NK-92 treated with Interleukin-12 subunit alpha and Interleukin-12 subunit beta, amount 100 ng/mL, for 24 hours (cell line): ENCODE data around the gene UTS2.

Experiments
- DNase-seq: peaks from one replicate; lab custom pipeline; 2025; lab: John Stamatoyannopoulos, UW

The UTS2 gene

GRCh38 chr1:7811476-7811875, 41.4 kb downstream of the UTS2 start:
- no peak for DNase-seq

DNA sequence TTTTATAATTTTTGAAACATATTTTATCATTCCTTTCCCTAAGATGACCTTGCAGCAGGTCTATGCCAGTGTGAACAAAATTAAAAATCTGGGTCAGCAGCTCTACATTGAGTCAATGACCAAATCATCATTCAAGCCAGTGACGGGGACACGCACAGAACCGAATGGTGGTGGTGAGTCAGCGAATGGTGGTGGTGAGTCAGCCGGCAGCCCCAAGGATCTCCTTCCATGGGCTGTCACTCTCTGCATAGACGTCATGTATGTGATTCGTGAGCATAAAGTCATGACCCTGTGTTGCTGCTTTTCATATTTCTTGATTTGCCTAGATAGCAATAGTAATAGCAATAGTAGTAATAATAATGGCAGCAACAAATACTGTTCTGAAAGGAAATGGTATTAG, 42.5 kb downstream of the UTS2 start:
- DNase-seq, result no peak

DNA sequence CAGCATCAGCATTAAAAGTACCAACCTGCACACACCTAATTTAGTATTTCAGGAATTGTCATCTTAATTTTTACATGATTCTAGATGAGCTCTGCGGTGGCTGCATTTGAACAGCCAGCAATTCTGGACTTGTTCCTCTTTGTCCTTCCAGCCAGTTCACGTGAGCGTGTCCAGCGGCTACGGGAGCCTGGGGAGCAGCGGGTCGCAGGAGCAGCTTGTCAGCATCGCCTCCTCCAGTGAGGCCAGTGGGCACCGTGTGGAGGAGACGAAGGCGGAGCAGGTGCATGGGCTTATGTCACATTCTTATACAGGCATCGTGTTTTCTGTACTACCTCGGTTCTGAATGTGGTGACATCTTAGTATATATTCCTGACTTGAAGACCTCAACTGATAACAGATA, 43.1 kb downstream of the UTS2 start:
- DNase-seq, result no peak

- DNase-seq, result no peak
These were observed 44.5 kb downstream of the UTS2 start for GRCh38 chr1:7808253-7808844.

- DNase-seq, result no peak
These were observed 47.4 kb downstream of the UTS2 start for GRCh38 chr1:7805460-7805859.
